ENCODE data around the gene GJC2. TPM values are rescaled to one million over a fixed set of nuclear protein-coding genes. Genes with fewer than 3 reads are reported as not detected.

GJC2 gene
- total RNA-seq, 1 donor from 2014 or later, result 1.6 TPM

DNA sequence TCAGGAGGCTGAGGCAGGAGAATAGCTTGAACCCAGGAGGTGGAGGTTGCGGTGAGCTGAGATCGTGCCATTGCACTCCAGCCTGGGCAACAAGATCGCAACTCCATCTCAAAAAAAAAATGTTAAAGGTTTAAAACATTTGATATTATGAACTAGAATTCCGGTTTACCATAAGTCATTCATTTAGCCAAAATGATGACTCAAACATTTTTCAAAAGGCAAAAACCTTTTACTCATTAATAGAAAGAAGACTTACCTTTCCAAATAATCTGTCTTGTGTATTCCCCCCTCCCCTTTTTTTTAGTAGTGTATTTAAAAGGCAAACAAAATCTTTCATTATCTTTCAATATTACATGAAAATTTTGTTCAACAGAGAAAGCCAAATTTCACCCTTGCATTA is 32.4 kb upstream of the GJC2 start:
- H3K4me3 Mint-ChIP-seq (ENCODE audit: unreplicated experiment), result no peak overlapping the region
- no peaks in the 10 kb centered on the region for H3K36me3 Mint-ChIP-seq (ENCODE audit: unreplicated experiment)
- peaks cover 9% of the 10 kb centered on the region for H3K9me3 Mint-ChIP-seq (ENCODE audit: unreplicated experiment)
- peaks cover 11% of the 10 kb centered on the region for H3K27me3 Mint-ChIP-seq (ENCODE audit: unreplicated experiment)
- no peak overlapping the region for H3K27ac Mint-ChIP-seq (ENCODE audit: unreplicated experiment)
- TF ChIP-seq CTCF (IDR thresholded peaks at IDR 0.05), result no peak
- no peaks in the 10 kb centered on the region for H3K4me1 Mint-ChIP-seq (ENCODE audit: unreplicated experiment)
- DNase-seq (ENCODE audit: extremely low spot score, unreplicated experiment), result no peak

- Mint-ChIP-seq H3K4me1 (ENCODE audit: unreplicated experiment) (no peaks in the 10 kb centered on the region), H3K27me3 (ENCODE audit: unreplicated experiment) (peaks cover 18% of the 10 kb centered on the region), H3K9me3 (ENCODE audit: unreplicated experiment) (peaks cover 9% of the 10 kb centered on the region)
These were observed 31.7 kb upstream of the GJC2 start for GRCh38 chr1:228118040-228118439.

DNA sequence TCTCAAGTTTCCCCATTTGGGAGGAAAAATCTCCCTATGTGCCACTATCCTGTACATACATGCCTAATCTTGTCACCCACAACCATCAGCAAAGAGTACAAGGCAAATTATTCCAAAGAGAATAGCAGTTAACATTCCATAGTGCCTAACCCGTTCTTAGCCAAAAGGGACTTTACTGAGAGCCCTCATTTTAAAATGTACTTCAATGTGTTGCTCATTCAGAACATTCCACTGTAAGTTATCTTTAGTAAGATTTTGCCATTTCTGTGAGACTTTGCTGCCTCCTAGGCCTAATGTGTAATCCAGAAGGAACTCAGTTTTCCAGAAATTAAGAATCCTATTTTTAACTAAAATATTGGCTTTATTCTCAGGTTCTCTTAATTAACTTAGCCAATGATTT is 29.4 kb upstream of the GJC2 start:
- no peaks in the 10 kb centered on the region for H3K4me1 Mint-ChIP-seq (ENCODE audit: unreplicated experiment)
- peaks cover 9% of the 10 kb centered on the region for H3K9me3 Mint-ChIP-seq (ENCODE audit: unreplicated experiment)
- H3K4me3 Mint-ChIP-seq (ENCODE audit: unreplicated experiment), result no peak overlapping the region
- no peaks in the 10 kb centered on the region for H3K36me3 Mint-ChIP-seq (ENCODE audit: unreplicated experiment)
- H3K27ac Mint-ChIP-seq (ENCODE audit: unreplicated experiment), result no peak overlapping the region
- DNase-seq (ENCODE audit: extremely low spot score, unreplicated experiment), result no peak
- TF ChIP-seq CTCF (IDR thresholded peaks at IDR 0.05), result no peak
- H3K27me3 Mint-ChIP-seq (ENCODE audit: unreplicated experiment), result peaks cover 37% of the 10 kb centered on the region

More at GRCh38 chr1:228118040-228118439, 31.7 kb upstream of the GJC2 start:
- H3K27ac Mint-ChIP-seq (ENCODE audit: unreplicated experiment), result no peak overlapping the region
- TF ChIP-seq CTCF (IDR thresholded peaks at IDR 0.05), result no peak
- no peak overlapping the region for H3K4me3 Mint-ChIP-seq (ENCODE audit: unreplicated experiment)
- DNase-seq (ENCODE audit: extremely low spot score, unreplicated experiment), result no peak
- H3K36me3 Mint-ChIP-seq (ENCODE audit: unreplicated experiment), result no peaks in the 10 kb centered on the region

GRCh38 chr1:228120857-228121489 is 28.8 kb upstream of the GJC2 start:
- Mint-ChIP-seq H3K27ac (ENCODE audit: unreplicated experiment) (no peak overlapping the region), H3K36me3 (ENCODE audit: unreplicated experiment) (no peaks in the 10 kb centered on the region), H3K9me3 (ENCODE audit: unreplicated experiment) (peaks cover 9% of the 10 kb centered on the region), H3K4me3 (ENCODE audit: unreplicated experiment) (no peak overlapping the region), H3K27me3 (ENCODE audit: unreplicated experiment) (peaks cover 37% of the 10 kb centered on the region), H3K4me1 (ENCODE audit: unreplicated experiment) (no peaks in the 10 kb centered on the region)
- no peak for TF ChIP-seq CTCF (IDR thresholded peaks at IDR 0.05)
- DNase-seq (ENCODE audit: extremely low spot score, unreplicated experiment), result no peak

- H3K27ac Mint-ChIP-seq (ENCODE audit: unreplicated experiment), result no peak overlapping the region
- H3K9me3 Mint-ChIP-seq (ENCODE audit: unreplicated experiment), result peaks cover 3% of the 10 kb centered on the region
- DNase-seq (ENCODE audit: extremely low spot score, unreplicated experiment), result no peak
- H3K27me3 Mint-ChIP-seq (ENCODE audit: unreplicated experiment), result peaks cover 49% of the 10 kb centered on the region
- H3K36me3 Mint-ChIP-seq (ENCODE audit: unreplicated experiment), result no peaks in the 10 kb centered on the region
- H3K4me1 Mint-ChIP-seq (ENCODE audit: unreplicated experiment), result no peaks in the 10 kb centered on the region
- no peak for TF ChIP-seq CTCF (IDR thresholded peaks at IDR 0.05)
- H3K4me3 Mint-ChIP-seq (ENCODE audit: unreplicated experiment), result no peak overlapping the region
These were observed 26.7 kb upstream of the GJC2 start for GRCh38 chr1:228122921-228123441.
